ENCODE measurements around the gene VAT1L.

VAT1L gene

DNA sequence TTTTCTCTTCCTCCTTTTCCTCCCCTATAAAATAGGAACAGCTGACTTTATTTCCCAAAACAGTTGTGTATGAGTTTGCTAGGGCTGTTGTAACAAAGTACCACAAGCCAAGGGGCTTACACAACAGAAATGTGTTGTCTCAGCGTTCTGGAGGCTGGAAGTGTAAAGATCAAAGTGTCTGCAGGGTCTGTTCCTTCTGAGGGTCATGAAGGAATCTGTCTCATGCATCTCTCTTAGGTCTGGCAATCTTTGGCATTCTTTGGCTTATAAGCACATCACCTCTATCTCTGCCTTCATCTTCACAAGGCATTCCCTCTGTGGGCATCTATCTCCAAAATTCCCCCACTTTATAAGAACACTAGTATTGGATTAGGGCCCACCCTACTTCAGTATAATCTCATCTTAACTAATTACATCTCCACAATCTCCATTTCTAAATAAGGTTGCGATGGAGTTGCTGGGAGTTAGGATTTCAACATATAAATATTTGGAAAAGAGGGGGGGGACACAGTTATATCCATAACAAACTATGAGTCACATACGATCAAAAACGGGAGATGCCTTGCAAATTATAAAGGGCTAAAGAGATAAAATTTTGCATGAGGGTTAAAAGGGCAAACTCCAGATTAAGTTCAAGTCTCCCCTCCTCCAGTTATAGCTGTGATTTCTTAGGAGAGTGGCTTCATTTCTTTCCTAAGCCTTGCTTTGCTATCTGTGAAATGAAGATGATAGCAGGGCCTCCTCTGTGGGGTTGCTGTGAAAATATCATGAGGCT lies 109.7 kb downstream of the VAT1L start:
- no peak for FAIRE-seq
- DNase-seq (ENCODE audit: insufficient read length, low spot score), result no peak

DNA sequence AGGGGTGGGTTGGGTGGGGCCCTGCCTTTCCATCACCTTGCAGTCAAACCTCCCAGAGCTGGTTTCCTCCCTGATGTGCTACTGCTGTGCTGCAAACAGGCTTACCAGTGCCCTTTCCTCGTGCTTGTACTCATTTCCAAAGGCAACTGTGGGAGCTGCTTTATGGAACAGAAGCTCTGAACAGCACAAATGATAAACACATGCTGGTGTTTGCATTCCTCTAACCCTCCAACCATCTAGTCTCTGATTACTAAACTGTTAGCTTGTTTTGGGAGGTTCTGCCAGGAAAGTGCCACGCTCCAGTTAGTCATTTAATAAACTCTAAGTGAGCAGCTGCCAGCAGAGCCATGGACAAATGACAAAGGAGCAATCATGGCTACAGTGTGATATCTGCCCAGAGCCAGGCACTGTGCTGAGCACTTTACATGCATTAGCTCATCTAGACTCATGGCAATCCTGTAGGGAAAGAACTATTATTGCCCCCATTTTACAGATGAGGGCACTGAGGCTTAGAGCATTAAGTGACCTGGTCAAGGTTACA lies 110.4 kb downstream of the VAT1L start:
- no peak for DNase-seq (ENCODE audit: insufficient read length, low spot score)
- FAIRE-seq, result no peak

DNA sequence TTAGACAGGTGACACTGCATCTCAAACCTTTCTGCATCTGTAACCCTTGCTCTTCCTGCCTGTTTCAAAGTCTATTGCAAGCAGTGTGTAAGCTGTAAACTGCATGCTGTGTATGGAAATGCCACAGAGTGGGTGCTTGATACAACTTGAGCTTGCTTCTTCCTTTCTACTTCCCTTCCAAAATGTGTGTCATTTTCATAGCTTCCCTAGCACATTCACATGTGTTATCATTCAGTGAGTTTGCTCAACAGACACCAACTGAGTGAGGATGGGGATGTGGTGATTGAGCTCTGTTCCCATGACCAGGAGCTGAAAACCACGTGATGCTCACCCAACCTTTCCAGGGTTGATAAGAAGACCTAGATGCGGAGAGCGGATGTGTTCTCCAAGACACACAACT lies 111.1 kb downstream of the VAT1L start:
- FAIRE-seq, result peak; percentile 44
- DNase-seq (ENCODE audit: insufficient read length, low spot score), result no peak

DNA sequence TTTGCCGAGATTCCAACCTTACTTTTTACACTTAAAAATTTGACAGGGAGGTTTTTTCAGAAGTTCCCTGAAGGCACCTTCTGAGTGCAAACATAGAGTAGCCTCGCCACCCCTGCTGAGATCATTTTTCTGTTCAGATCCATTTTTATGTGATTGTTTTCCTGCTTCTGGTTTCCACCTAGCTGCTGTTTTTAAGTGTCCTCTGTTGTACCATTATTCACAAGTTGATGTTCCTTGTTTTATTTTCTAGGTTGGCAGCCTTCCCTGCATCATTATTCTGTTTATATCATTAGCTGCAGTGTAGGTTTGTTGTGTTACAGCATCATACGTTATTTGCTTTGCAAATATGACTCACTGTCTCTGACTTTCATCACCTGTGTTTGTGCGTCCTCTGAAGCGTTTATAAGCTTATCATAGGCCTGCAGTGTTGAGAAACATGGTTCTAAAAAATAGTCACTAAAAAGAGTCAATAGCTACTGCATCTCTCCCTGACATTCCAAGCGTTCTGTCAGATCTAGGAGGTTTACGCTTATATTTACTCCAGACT lies 117.1 kb downstream of the VAT1L start:
- DNase-seq (ENCODE audit: insufficient read length, low spot score), result no peak
- FAIRE-seq, result peak; percentile 9

DNA sequence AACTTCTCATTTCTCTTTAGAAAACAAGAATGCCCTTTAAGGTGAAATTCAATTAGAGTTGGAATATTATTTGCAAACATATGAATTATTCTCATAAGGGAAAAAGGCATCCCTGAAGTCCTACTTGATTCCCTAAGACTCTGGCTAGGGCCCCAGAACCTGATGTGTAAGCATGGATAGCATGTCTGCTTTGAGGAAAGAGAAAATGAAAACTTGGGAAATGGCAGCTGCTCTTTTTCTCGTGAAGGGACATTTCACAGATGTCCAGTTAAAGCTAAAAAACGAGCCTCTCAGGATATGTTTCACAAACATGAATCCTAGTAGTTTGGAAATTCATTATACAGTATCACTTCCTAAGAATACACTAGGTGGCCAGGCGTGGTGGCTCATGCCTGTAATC lies 121.7 kb downstream of the VAT1L start:
- no peak for DNase-seq (ENCODE audit: insufficient read length, low spot score)
- no peak for FAIRE-seq

DNA sequence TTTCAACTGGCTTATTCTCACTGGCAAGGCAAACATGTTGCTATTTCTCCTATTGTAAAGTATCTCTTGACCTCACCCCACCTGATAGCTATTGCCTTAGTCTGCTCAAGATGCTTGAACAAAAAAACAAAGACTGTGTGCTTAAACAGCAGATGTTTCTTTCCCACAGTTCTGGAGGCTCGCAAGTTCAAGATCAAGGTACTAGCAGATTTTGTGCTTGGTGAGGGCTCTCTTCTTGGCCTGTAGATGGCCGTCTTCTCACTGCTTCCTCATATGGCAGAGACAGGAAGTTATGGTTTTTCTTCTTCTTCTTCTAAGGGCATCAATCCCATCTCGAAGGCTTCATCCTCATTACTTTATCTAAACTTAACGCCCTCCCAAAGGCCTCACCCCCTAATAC lies 124.3 kb downstream of the VAT1L start:
- FAIRE-seq (no peak), DNase-seq (ENCODE audit: insufficient read length, low spot score) (no peak)

DNA sequence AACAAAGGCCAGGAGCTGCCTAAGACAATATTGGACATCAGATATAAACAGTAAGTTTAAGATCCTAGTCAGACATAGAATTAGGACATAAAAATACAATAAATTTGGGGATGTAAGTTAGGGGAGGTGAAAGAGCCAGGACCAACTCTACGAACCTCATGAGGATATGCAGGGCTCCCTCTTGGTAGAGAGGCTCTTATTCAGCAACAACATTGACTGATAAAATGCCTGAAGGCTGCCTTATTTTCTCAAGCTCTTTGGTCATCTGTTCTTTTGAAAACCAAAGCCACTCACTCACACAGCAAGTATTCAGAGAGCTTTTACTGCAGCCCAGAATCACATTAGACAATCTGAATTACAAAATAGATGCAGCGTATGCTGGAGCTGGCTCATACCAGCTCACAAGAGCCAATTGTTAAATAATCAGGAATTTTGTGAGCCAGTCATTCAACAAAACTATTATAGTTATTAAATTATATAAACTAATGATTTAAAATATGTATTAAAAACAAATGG lies 125.4 kb downstream of the VAT1L start:
- peak; percentile 40 for FAIRE-seq
- DNase-seq (ENCODE audit: insufficient read length, low spot score), result no peak

DNA sequence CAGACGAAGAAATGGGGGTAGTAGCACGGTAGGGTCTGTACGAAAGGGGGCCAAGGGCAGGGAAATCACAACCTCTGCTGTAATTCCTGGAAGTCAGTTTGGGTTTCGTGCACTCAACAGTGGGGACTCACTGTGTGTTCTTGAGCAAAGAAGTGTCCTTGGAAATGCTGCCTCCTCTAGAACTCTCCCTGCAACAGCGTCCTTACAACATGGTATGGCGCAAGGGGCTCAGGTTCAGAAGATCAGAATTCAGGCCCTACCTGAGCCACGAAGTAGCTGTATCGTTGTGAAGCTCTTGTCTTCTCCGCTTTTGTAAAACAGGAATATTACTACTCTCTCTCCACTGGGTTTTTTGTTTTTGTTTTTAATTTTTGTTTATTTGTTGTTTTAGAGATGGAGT lies 127.7 kb downstream of the VAT1L start:
- DNase-seq (ENCODE audit: insufficient read length, low spot score), result no peak
- no peak for FAIRE-seq

DNA sequence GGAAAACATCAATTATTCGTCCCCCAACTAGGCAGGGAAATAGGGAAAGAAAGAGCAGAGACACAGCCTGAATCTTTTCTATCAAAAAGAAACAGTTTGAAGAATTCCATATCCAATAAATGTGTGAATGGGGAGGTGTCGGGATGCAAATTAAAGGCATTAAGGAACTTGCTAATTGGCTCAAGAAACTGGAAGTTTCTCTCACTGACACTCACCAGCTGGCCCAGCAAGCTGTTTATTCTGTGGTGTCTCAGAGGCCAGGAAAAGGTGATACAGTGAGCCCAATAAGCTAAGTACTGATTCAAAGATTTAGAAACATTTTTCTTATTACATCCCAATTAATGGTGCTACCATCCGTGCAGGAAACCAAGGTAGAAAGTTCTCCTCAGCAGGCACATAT lies 129.6 kb downstream of the VAT1L start:
- no peak for DNase-seq (ENCODE audit: insufficient read length, low spot score)
- FAIRE-seq, result no peak

DNA sequence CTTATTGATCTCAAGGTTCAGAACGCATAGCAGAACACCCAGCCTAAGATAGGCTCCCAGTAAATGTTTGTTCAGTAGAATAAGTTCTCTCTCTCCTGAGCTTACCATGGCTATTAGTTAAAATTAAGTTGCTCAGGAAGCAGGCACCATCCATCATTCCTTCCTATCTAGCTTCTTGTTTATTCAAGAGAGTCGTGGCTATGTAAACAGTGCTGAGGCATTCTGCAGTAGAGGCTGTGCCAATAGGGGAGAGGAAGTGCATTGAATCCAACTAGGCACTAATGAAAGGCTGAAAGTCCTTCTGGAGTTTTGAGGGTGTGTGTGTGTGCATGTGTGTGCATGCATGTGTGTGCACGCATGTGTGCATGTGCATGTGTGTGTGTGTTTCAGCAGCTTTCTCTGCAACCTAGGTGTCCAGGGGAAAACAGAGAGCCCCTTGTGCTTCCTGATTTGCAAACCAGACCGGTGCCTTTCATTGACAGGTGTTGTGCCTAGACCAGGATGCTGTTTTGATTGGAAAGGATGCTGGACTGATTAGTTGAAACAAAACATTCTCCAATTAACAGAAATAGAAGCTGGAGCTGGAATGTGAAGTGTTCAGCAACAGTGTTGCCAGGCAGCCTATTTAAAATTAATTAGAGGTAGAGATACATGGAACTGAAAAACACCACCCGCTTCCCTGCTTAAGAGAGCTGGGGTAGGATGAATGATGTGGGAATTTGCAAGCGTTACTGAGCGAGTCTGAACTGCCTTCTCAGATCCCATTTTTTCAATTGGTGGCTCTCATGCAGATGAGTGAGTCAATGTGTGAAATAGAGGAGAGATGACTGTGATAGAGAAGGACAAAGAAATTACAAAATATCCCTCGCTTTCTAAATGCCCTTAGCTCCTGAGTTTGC lies 130.7 kb downstream of the VAT1L start:
- DNase-seq (ENCODE audit: insufficient read length, low spot score) (no peak), FAIRE-seq (peak; percentile 9)

DNA sequence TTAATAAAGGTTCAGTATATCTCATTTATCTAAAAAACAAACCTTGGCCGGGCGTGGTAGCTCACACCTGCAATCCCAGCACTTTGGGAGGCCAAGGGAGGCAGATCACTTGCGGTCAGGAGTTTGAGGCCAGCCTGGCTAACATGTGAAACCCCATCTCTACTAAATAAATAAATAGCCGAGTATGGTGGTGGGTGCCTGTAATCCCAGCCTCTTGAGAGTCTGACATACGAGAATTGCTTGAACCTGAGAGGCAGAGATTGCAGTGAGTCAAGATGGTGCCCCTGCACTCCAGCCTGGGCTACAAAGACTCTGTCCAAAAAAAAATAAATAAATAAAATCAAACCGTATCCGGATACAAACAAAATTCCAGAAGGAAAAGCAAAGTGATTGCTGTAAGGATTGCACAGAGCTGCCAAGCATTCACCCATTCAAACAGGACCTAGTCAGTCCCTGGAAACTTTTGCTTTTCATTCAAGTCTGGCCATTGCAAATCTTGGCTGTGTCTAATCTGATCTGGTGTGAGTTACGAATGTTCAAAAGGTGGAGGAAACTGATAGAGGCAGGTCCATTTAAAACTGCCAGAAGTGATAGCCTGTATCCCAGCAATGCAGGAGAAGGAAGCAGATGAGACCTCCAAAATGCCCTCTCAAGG lies 131.5 kb downstream of the VAT1L start:
- FAIRE-seq (no peak), DNase-seq (ENCODE audit: insufficient read length, low spot score) (no peak)

DNA sequence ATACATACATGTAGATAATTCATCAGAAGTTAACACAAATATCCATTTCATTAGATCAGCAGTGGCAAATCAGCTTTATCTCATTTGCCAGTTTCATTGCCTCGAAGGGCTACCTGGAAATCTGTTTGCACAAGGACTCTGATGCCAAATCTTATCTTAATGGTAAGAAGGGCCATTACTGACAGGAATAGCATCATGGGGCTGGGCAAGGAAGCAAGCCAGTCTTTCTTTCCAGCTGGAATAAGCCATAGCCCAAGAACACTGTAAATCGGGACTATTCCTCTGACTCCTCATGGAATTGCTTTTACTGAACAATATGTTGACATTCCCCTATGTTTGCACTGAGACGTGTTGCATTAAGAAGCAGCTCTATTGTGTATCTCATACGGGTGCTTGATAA lies 132.6 kb downstream of the VAT1L start:
- DNase-seq (ENCODE audit: insufficient read length, low spot score), result no peak
- FAIRE-seq, result no peak

DNA sequence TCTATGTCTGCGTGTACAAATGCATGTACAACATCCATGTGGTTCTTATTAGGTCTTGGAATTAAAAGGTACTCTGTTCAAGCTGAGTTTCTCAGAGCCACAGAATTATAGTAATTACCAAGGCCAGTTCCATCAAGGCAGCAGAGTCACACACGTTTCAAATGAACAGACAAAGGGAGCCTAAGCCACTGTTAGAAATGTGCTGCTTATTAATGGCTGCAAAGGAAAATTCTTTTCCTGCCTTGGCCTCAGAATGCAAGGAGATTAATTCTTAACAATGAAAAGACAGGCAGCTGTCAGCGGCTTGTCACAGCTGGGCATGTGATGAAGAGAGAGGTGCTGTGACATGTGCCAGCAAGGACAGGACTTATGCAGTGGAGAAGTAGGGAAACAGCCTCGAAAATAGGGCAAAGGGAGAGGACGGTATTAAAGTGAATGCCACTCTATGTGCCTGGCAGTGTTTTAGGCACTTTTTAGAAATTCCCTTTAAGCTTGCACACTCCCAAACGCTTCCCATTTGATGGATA lies 133.9 kb downstream of the VAT1L start:
- no peak for DNase-seq (ENCODE audit: insufficient read length, low spot score)
- FAIRE-seq, result peak; percentile 4

DNA sequence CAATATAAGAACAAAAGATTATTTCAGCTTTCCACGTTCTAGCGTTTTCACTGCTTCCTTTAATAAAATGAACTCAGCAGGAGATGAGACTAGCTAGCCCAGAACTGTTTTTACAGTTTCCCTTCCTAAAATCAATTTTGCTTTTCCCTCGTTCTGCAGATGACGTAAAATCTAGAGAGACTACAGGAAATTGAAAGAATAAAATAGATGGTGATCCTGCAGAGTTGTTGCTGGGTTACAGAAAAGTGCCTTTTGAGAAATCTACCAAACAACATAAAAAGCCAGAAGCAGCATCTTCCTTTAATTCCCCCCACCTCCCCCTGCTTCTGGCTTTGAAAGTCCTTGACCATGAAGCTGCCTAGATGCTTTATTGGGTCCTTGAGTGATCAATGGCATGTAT lies 137.2 kb downstream of the VAT1L start:
- DNase-seq (ENCODE audit: insufficient read length, low spot score) (no peak), FAIRE-seq (no peak)

DNA sequence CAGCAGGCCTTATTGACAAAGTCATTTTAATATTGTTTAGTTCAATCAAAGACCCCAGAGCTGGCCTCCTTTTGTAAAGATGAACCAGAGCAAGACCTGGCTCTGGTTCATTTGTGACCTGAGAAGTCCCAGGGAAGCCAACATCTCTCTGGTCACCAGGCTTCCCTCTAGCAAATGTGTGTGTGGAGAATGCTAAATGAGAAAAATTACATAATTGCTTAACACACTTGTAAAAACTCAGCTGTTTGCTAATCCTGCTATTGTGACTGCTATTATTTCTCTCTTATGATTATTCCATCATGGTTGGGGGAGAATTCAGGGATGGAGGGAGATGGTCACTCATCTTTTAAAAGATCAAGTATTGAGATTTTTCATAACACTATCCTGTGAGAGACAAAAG lies 139.7 kb downstream of the VAT1L start:
- FAIRE-seq, result no peak
- DNase-seq (ENCODE audit: insufficient read length, low spot score), result no peak

DNA sequence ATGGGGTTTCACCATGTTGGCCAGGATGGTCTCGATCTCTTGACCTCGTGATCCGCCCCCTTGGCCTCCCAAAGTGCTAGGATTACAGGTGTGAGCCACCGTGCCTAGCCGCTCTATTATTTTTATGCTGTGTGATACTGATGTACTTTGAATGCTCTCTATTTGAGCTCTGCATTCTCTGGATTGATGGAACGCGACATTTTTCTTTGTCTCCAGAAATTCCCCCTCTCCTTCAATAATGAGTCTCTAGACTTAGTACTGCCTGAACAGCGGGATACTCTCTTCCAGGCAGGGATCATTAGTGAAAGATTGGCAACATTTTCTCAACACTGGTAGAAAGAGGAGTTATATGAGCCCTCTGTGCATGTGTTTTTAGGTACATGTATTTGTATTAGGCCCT lies 140.6 kb downstream of the VAT1L start:
- no peak for DNase-seq (ENCODE audit: insufficient read length, low spot score)

DNA sequence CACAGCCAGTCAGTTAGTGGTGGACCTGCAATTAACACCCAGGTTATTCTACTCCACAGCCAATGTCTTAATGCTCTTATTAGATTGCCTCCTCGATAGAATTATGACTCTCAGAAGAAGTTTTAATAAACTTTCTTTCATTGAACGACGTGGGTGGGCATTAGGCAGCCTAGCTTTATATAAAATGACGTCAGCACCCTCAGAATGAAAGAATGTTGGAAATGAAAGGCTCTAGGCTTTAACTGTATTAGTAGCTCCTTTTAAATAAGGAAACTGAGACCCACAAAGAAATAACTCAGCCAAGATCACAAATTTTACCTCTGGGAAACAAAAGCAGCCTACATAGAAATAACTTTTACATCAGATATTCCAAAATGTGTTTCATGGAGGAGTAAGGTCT lies 142.7 kb downstream of the VAT1L start:
- no peak for DNase-seq (ENCODE audit: insufficient read length, low spot score)
- no peak for FAIRE-seq

More for the DNA sequence above, 140.6 kb downstream of the VAT1L start:
- FAIRE-seq, result no peak

DNA sequence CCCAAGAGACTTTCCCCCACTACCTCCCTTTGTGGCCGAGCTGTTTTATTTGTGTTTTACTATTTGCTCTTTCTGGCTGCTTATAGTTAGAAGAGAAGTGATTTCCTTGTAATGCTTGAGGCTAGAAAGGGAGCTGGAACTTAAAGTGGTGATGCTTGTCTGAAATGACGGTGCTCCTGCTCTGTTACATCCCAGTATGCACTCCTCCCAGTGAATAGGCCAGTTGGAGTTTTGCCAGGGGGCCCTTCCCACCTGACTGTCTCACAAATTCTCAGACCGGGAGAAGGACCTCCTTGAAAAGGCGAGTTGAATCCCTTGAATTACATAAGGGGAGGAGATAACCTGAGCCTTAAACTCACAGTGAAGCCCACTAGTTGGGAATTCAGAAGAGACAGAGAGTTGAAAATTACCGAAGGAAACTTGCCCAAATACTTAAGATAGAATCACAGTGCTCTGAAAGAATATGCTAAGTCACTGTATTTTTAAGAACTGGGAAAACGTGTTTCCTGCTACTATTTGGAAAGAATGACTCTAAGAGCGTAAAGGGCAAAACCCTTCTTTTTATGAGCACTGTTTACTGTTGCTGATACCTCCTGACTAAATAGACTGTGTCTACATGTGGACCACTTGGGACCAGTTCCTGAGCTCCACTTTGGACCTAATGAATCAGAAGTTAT lies 149.2 kb downstream of the VAT1L start:
- FAIRE-seq, result no peak
- no peak for DNase-seq (ENCODE audit: insufficient read length, low spot score)

DNA sequence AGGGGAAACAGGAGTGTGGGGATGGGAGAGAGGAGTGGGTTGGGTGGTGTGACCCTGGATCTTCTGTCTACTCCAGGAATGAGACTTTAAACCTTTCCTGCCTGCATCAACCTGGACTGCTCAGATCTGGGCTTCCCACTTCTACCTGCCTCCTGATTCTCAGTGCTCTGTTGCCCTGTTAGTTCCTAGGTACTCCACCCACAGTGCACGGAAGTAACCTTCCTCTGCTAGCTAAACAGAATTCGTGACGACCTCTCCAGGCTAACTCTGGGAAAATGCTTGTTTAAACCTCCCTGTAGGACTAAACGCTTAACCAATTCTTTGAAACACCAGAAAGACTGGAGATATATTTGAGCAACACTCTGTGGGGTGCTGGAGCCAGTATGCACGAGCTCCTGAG lies 150.5 kb downstream of the VAT1L start:
- DNase-seq (ENCODE audit: insufficient read length, low spot score) (no peak), FAIRE-seq (no peak)

DNA sequence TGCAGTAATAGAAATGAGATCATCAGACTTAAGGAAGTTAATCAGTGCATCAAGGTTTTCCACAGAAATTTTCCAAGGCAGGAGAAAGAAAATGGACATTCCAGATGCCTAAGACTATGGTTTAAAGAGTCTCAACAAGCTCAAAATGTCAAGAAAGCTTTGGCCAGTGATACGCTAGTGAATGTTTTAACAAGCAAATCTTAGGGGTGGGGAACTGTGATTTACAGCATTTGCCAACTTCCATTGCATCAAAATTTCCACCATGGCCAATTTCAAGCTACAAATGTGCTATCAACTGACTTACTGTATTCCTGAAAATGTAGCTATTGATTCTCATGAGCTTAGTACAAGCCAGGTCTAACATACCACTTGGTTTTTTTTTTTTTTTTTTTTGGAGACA lies 151.6 kb downstream of the VAT1L start:
- DNase-seq (ENCODE audit: insufficient read length, low spot score) (no peak), FAIRE-seq (no peak)

Data from HTR-8/SVneo (cell line).